A549 (cell line): Measurements from ENCODE around the gene KCNQ2. TPM values are rescaled to one million over a fixed set of nuclear protein-coding genes. Genes with fewer than 3 reads are reported as not detected.

ENCODE experiments used
- ATAC-seq, 2 experiments: fragments of 200-7000 bp in 1 of 2; fragments of >200 bp in 1 of 2; cut with Nextera tagmentation in 1 of 2; cut with Tn5 transposase in 1 of 2; 3 replicates each; pipeline versions ENCODE4 v1.8.0 to v1.9.1; 2018 to 2020; ENCODE audit warnings: mild to moderate bottlenecking in 1 of 2, moderate library complexity in 1 of 2
- CTCF ChIA-PET: fragments of 300-600 bp; sonication (Branson Sonifier 250); formaldehyde crosslinking; extraction: SDS; loops from one replicate; lab custom pipeline; 2021; ENCODE audit warnings: antibody characterized with exemption, inconsistent platforms; lab: Yijun Ruan, JAX
- POLR2A ChIA-PET: fragments of 350-600 bp; formaldehyde crosslinking; extraction: SDS; loops from one replicate; lab custom pipeline; 2021; ENCODE audit warnings: antibody characterized with exemption, inconsistent platforms; lab: Yijun Ruan, JAX
- DNase-seq, 2 experiments: peaks; one replicate each; pipeline versions ENCODE4 v3.0.0 to v3.0.0-alpha.2; 2011 to 2016; ENCODE audit warnings: low read depth in 1 of 2, low spot score in 1 of 2
- FAIRE-seq: peaks from 2 replicates; lab custom pipeline; 2011; peaks lifted over from hg19 to GRCh38; lab: Jason Lieb, UNC
- H3K27ac ChIP-seq, 2 experiments: fragments of >200 bp; sonication (Bioruptor Twin); formaldehyde crosslinking; 3 replicates each; pipeline ENCODE4 v1.5.1; 2016 to 2017
- H3K4me1 ChIP-seq: fragments of >200 bp; sonication (Bioruptor Twin); formaldehyde crosslinking; 3 replicates; pipeline ENCODE4 v1.6.1; 2016
- H3K4me2 ChIP-seq: fragments of >200 bp; sonication (Bioruptor Twin); formaldehyde crosslinking; 3 replicates; pipeline ENCODE4 v1.6.1; 2016
- H3K4me3 ChIP-seq: fragments of >200 bp; sonication (Bioruptor Twin); formaldehyde crosslinking; 3 replicates; pipeline ENCODE4 v1.5.1; 2016
- H3K9me3 ChIP-seq: fragments of >200 bp; sonication (Bioruptor Twin); formaldehyde crosslinking; 3 replicates; pipeline ENCODE4 v1.6.1; 2016
- CBX2 ChIP-seq: fragments of 200-600 bp; sonication (generic); IDR thresholded peaks from 2 replicates; pipeline ENCODE4 v1.6.1; 2016; ENCODE audit warnings: low read depth, mild to moderate bottlenecking, borderline replicate concordance
- CEBPB ChIP-seq, 2 experiments: fragments of >200 bp in 1 of 2; sonication (Bioruptor Twin) in 1 of 2; formaldehyde crosslinking in 1 of 2; IDR thresholded peaks; 2 replicates each; pipeline ENCODE4 v1.6.1; 2012 to 2016
- CHD2 ChIP-seq: fragments of 150-350 bp; IDR thresholded peaks from 2 replicates; pipeline ENCODE4 v1.6.1; 2014; ENCODE audit warnings: low read length; ENCODE audit not compliant: partially characterized antibody
- CHD4 ChIP-seq: fragments of 200-600 bp; sonication (generic); IDR thresholded peaks from 2 replicates; pipeline ENCODE4 v1.6.1; 2016; ENCODE audit warnings: antibody characterized with exemption, mild to moderate bottlenecking, borderline replicate concordance
- EHF ChIP-seq: fragments of 250-450 bp; sonication (Bioruptor Pico); IDR thresholded peaks from 2 replicates; pipeline ENCODE4 v1.5.0; 2020; ENCODE audit warnings: mild to moderate bottlenecking
- GATA3 ChIP-seq: IDR thresholded peaks from 2 replicates; pipeline ENCODE4 v1.6.1; 2012; ENCODE audit warnings: borderline replicate concordance
- HDAC2 ChIP-seq: fragments of 200-600 bp; sonication (generic); IDR thresholded peaks from 2 replicates; pipeline ENCODE4 v1.6.1; 2016
- HOXB13 ChIP-seq: fragments of 250-450 bp; sonication (Bioruptor Pico); IDR thresholded peaks from 2 replicates; pipeline ENCODE4 v1.5.0; 2020; ENCODE audit warnings: low read depth, mild to moderate bottlenecking, moderate library complexity
- HOXB5 ChIP-seq: fragments of 250-450 bp; sonication (Bioruptor Pico); IDR thresholded peaks from 2 replicates; pipeline ENCODE4 v1.5.0; 2020; ENCODE audit warnings: mild to moderate bottlenecking, moderate library complexity
- JUNB ChIP-seq: fragments of >200 bp; sonication (Bioruptor Twin); formaldehyde crosslinking; IDR thresholded peaks from 2 replicates; pipeline ENCODE4 v1.6.1; 2016
- KDM5A ChIP-seq: fragments of 200-600 bp; sonication (generic); IDR thresholded peaks from 2 replicates; pipeline ENCODE4 v1.6.1; 2016; ENCODE audit warnings: antibody characterized with exemption, mild to moderate bottlenecking
- MAFK ChIP-seq: fragments of 450-650 bp; IDR thresholded peaks from 2 replicates; pipeline ENCODE4 v1.6.1; 2014; ENCODE audit not compliant: partially characterized antibody
- MAZ ChIP-seq: fragments of 150-350 bp; IDR thresholded peaks from 2 replicates; pipeline ENCODE4 v1.6.1; 2014; ENCODE audit warnings: antibody characterized with exemption, low read depth, low read length, borderline replicate concordance
- MYC ChIP-seq: IDR thresholded peaks from 2 replicates; pipeline ENCODE4 v1.6.1; 2012; ENCODE audit warnings: mild to moderate bottlenecking, inconsistent platforms, low read length, improper control_type of control experiment, borderline replicate concordance
- NFE2L2 ChIP-seq: fragments of 150-350 bp; conservative IDR thresholded peaks from 2 replicates; pipeline ENCODE4 v1.6.1; 2014; ENCODE audit warnings: low read length
- NPAS2 ChIP-seq: fragments of 250-450 bp; sonication (Bioruptor Pico); IDR thresholded peaks from 2 replicates; pipeline ENCODE4 v1.8.0; 2022; ENCODE audit warnings: mild to moderate bottlenecking, moderate library complexity, borderline replicate concordance
- PHF8 ChIP-seq: fragments of 200-600 bp; sonication (generic); IDR thresholded peaks from 2 replicates; pipeline ENCODE4 v1.6.1; 2016; ENCODE audit warnings: low read depth, mild to moderate bottlenecking, antibody characterized with exemption, moderate library complexity, borderline replicate concordance
- POLR2A ChIP-seq: IDR thresholded peaks from 2 replicates; pipeline ENCODE4 v1.6.1; 2012; ENCODE audit warnings: mild to moderate bottlenecking, low read length
- RAD21 ChIP-seq, 2 experiments: fragments of >200 bp in 1 of 2; sonication (Bioruptor Twin) in 1 of 2; formaldehyde crosslinking in 1 of 2; IDR thresholded peaks in 1 of 2; conservative IDR thresholded peaks in 1 of 2; 2 replicates in 1 of 2; 3 replicates in 1 of 2; pipeline ENCODE4 v1.6.1; 2012 to 2018; ENCODE audit warnings: inconsistent platforms in 1 of 2
- RNF2 ChIP-seq: fragments of 200-600 bp; sonication (generic); IDR thresholded peaks from 2 replicates; pipeline ENCODE4 v1.6.1; 2016; ENCODE audit warnings: low read depth, mild to moderate bottlenecking, antibody characterized with exemption, moderate library complexity, borderline replicate concordance
- SMC3 ChIP-seq: fragments of >200 bp; sonication (Bioruptor Twin); formaldehyde crosslinking; IDR thresholded peaks from 3 replicates; pipeline ENCODE4 v1.6.1; 2018; ENCODE audit warnings: inconsistent platforms
- TFCP2L1 ChIP-seq: fragments of 250-450 bp; sonication (Bioruptor Pico); IDR thresholded peaks from 2 replicates; pipeline ENCODE4 v1.5.0; 2021; ENCODE audit warnings: mild to moderate bottlenecking
- TP53 ChIP-seq: fragments of 250-450 bp; sonication (Bioruptor Pico); IDR thresholded peaks from 2 replicates; pipeline ENCODE4 v1.5.0; 2021; ENCODE audit warnings: mild to moderate bottlenecking, moderate library complexity
- USF2 ChIP-seq: fragments of 450-650 bp; IDR thresholded peaks from 2 replicates; pipeline ENCODE4 v1.6.1; 2014; ENCODE audit warnings: antibody characterized with exemption
- ZC3H11A ChIP-seq: fragments of 450-650 bp; IDR thresholded peaks from 2 replicates; pipeline ENCODE4 v1.6.1; 2014; ENCODE audit warnings: antibody characterized with exemption, mild to moderate bottlenecking
- ZNF302 ChIP-seq: fragments of 250-450 bp; sonication (Bioruptor Pico); IDR thresholded peaks from 2 replicates; pipeline ENCODE4 v1.9.0; 2021; ENCODE audit warnings: inconsistent platforms, mild to moderate bottlenecking, moderate library complexity
- WGBS: methylation state at CpG from one replicate; pipeline ENCODE4 v1.1.6; 2017; ENCODE audit errors: missing lambda C conversion rate; 5-methylcytosine and 5-hydroxymethylcytosine counted together
- polyA plus RNA-seq, 4 experiments: library from polyadenylated mRNA; depleted of rRNA in 3 of 4; stranded (reverse); fragments of >200 nt; fragmentation: RNase III in 1 of 4; extraction: RNeasy Plus Mini Kit Qiagen cat#74134 plus additional on column Dnase treatment in 1 of 4; gene quantifications; 2 replicates in 3 of 4; 3 replicates in 1 of 4; pipeline ENCODE4 v1.2.3, GENCODE V29; 2011 to 2017
- TF ChIP-seq, protein P1 (sequence below): fragments of 150-350 bp; IDR thresholded peaks from 2 replicates; pipeline ENCODE4 v1.6.1; 2014; ENCODE audit warnings: low read depth, mild to moderate bottlenecking, low read length
- TF ChIP-seq, protein P2 (sequence below): fragments of 250-450 bp; sonication (Bioruptor Pico); IDR thresholded peaks from 2 replicates; pipeline ENCODE4 v1.5.0; 2021; ENCODE audit warnings: mild to moderate bottlenecking, moderate library complexity, borderline replicate concordance

The KCNQ2 gene
- polyA plus RNA-seq, 2 of the 4 experiments (the other 2 are of a cell fraction): 0.14 to 0.36 TPM

DNA sequence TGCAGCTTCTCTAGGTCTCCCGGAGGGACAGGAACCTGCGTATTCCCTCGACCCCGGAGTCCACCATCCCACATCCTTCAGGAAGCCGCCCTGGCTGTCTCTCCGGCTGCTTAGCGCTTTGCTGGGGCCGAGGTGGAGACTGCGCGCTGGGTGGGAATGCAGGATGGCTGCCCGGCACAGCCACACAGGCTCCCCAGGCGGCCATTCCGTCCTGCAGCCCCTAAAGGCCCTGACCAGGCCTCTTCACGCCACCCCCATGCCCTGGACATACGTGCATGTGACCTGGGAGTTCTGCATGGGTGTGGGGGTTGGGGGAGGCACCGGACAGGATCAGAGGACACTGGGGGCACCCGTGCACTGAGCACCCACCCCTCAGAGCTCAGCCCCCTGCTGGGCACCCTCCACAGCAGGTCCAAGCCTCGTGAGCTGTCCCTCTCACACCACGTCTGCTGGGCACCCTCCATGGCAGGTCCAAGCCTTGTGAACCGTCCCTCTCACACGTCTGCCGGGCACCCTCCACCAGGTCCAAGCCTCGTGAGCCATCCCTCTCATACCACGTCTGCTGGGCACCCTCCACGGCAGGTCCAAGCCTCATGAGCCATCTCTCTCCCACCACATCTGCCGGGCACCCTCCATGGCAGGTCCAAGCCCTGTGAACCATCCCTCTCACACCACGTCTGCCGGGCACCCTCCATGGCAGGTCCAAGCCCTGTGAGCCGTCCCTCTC is 70.9 kb downstream of the KCNQ2 start:
- TF ChIP-seq HDAC2 (no peak), NPAS2 (CRISPR knock-in tag) (no peak), CHD4 (no peak), PHF8 (no peak), HOXB5 (CRISPR knock-in tag) (no peak)
- TF ChIP-seq, protein P1, sequence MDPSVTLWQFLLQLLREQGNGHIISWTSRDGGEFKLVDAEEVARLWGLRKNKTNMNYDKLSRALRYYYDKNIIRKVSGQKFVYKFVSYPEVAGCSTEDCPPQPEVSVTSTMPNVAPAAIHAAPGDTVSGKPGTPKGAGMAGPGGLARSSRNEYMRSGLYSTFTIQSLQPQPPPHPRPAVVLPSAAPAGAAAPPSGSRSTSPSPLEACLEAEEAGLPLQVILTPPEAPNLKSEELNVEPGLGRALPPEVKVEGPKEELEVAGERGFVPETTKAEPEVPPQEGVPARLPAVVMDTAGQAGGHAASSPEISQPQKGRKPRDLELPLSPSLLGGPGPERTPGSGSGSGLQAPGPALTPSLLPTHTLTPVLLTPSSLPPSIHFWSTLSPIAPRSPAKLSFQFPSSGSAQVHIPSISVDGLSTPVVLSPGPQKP: no peak
- ChIA-PET CTCF (interaction anchor here (1.0 to 1.4 kb wide), 4 partner anchors 19 to 179 kb away, joined by 3 read pairs; no protein-coding TSS in a partner anchor), POLR2A (no interaction called here)
- DNase-seq (no peak), ATAC-seq (peak in 1 of 2 experiments; percentile 3; a peak in 1 of 6 replicates), FAIRE-seq (no peak)
- H3K27ac ChIP-seq: no peak overlapping the region
- peaks cover 3% of the 10 kb centered on the region; the same call in 1 of the 3 replicates for H3K4me1 ChIP-seq
- H3K4me2 ChIP-seq: no peak overlapping the region
- WGBS: 47% methylated on average over 22 of the region's 29 CpGs
- no peak overlapping the region for H3K4me3 ChIP-seq
- H3K9me3 ChIP-seq: no peaks in the 10 kb centered on the region

DNA sequence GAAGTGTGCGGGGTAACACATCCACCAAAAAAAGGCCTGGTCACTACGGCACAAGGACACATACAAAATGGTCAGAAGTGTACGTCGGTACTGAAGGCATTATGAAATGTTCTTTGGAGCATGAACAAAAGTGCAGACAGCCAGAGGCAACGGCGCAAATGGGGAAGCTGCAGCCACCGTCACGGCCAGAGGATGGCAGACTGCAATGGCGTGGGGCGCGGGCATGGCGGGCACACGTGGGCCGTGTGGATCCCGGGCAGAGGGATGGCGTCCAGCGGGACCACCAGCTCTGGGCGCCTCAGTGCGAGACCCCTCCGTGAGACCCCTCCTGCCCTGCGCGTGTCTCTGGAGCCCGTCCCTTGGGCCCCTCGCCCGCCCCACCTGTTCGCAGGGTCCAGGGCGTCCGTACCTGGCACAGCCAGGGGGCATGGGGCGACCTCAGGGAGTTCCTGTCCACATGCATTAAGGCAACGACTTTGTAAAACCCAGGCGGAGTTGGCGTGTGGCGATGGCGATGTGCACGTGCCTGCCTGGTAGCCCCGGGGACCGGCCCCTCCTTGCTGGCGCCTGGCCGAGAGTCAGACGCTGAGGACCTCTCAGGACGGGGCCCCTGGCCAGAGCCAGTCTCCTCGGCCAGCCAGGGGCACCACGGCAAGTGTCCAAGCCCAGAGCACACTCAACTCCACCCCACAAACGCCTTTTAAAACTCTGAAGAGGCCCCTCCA is 71.8 kb downstream of the KCNQ2 start:
- TF ChIP-seq HOXB13 (no peak), CHD4 (no peak), CBX2 (no peak), ZNF302 (CRISPR knock-in tag) (no peak), MAFK (no peak), EHF (CRISPR knock-in tag) (no peak), POLR2A (no peak), TP53 (CRISPR knock-in tag) (no peak), MAZ (no peak)
- DNase-seq (no peak), ATAC-seq (no peak; a peak in 1 of 6 replicates), FAIRE-seq (no peak)
- Histone ChIP-seq H3K4me1 (peaks cover 3% of the 10 kb centered on the region; the same call in 1 of the 3 replicates), H3K4me2 (no peak overlapping the region), H3K9me3 (no peaks in the 10 kb centered on the region), H3K4me3 (no peak overlapping the region), H3K27ac (no peak overlapping the region)
- ChIA-PET CTCF (interaction anchor here (1.1 to 1.6 kb wide), 4 partner anchors 9 to 178 kb away, joined by 3 read pairs; no protein-coding TSS in a partner anchor), POLR2A (no interaction called here)
- 45% methylated on average over 24 of the region's 44 CpGs for WGBS

DNA sequence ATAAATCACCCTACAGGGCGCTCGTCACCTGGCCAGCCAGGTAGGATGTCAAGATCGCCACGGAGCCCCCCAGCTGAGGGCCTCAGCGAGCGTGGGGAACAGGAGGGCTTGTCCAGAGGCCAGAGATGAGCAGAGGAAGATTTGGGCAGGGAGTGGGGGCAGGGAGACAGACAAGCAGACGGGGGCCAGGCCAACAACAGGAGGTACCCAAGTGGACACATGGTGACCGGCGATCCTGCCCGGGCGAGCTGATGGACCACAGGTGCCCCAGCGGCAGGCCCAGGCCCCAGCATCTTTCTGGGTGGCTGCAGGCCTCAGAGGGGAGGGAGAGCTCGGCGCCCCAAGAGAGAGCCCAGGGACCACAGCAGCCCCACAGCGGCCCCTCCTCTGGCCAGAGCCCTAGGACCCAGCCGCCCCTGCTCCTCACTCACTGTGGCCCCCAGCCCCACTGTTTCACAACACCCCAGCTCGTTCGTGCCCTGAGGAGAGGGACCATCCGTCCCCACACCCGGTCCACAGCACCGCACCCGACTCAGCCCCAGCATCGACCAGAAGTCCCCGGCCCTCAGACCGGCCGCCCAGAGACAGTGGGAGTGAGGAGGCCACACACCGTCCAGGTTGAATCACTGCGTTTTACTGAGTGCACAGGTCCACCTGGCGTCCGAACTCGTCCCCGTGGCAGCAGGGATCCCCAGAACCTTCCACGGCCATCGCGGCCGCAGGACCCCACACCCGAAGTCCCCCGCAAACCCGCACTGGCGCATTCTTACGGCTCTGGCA is 72.7 kb downstream of the KCNQ2 start:
- Histone ChIP-seq H3K4me2 (no peak overlapping the region), H3K4me3 (no peak overlapping the region), H3K4me1 (peaks cover 3% of the 10 kb centered on the region; the same call in 1 of the 3 replicates)
- POLR2A ChIA-PET: no interaction called here
- CTCF ChIA-PET: interaction anchor here (1.1 to 1.6 kb wide), 6 partner anchors 10 to 139 kb away, joined by 3 to 4 read pairs (median 3); no protein-coding TSS in a partner anchor
- FAIRE-seq: no peak
- no peak for TF ChIP-seq TP53 (CRISPR knock-in tag)
- no peak for TF ChIP-seq MYC
- TF ChIP-seq PHF8: no peak
- no peak for TF ChIP-seq SMC3
- no peak for TF ChIP-seq KDM5A
- TF ChIP-seq TFCP2L1 (CRISPR knock-in tag): no peak
- no peak for TF ChIP-seq NFE2L2
- TF ChIP-seq RNF2: no peak
- no peak for TF ChIP-seq CBX2
- no peak for TF ChIP-seq USF2
- TF ChIP-seq RAD21 (conservative IDR thresholded peaks at IDR 0.05 in 1 of 2, IDR thresholded peaks at IDR 0.05 in 1 of 2): no peak
- no peak for TF ChIP-seq GATA3
- TF ChIP-seq, protein P2, sequence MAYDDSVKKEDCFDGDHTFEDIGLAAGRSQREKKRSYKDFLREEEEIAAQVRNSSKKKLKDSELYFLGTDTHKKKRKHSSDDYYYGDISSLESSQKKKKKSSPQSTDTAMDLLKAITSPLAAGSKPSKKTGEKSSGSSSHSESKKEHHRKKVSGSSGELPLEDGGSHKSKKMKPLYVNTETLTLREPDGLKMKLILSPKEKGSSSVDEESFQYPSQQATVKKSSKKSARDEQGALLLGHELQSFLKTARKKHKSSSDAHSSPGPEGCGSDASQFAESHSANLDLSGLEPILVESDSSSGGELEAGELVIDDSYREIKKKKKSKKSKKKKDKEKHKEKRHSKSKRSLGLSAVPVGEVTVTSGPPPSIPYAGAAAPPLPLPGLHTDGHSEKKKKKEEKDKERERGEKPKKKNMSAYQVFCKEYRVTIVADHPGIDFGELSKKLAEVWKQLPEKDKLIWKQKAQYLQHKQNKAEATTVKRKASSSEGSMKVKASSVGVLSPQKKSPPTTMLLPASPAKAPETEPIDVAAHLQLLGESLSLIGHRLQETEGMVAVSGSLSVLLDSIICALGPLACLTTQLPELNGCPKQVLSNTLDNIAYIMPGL (CRISPR knock-in tag): no peak
- no peak for TF ChIP-seq ZC3H11A
- TF ChIP-seq CHD2: no peak
- no peak for TF ChIP-seq CEBPB (IDR thresholded peaks at IDR 0.05)
- no peak for TF ChIP-seq JUNB
- TF ChIP-seq, all 56 proteins: peak for 0
- DNase-seq (no peak), ATAC-seq (no peak)
- Histone ChIP-seq H3K9me3 (no peaks in the 10 kb centered on the region), H3K27ac (no peak overlapping the region)
- WGBS: 31% methylated on average over 35 of the region's 41 CpGs
